HG02678 (cell line): ENCODE data around the gene HEBP2.
A peak's percentile ranks its signal among the peaks of the same experiment; 100 is the strongest.

ENCODE experiments used
- ATAC-seq: cut with Tn5 transposase; IDR thresholded peaks from one replicate; pipeline ENCODE4 v1.9.1; 2021; ENCODE audit warnings: mild to moderate bottlenecking, moderate library complexity; ENCODE audit not compliant: unreplicated experiment

Gene HEBP2

GRCh38 chr6:138451043-138451442, 47.0 kb downstream of the HEBP2 start:
- ATAC-seq, result no peak

- ATAC-seq, result peak; percentile 34
Observed at GRCh38 chr6:138454981-138455706, 51.1 kb downstream of the HEBP2 start.

- ATAC-seq, result peak; percentile 96
Observed at GRCh38 chr6:138455746-138456400, 51.9 kb downstream of the HEBP2 start.

- no peak for ATAC-seq
Observed at GRCh38 chr6:138456401-138456790, 52.4 kb downstream of the HEBP2 start.

- ATAC-seq, result no peak
Observed at GRCh38 chr6:138461647-138462046, 57.6 kb downstream of the HEBP2 start.

- ATAC-seq, result no peak
Observed at GRCh38 chr6:138464085-138464484, 60.1 kb downstream of the HEBP2 start.

GRCh38 chr6:138465007-138465645, 61.1 kb downstream of the HEBP2 start:
- no peak for ATAC-seq

GRCh38 chr6:138467901-138468300, 63.9 kb downstream of the HEBP2 start:
- no peak for ATAC-seq

- ATAC-seq, result no peak
Observed at GRCh38 chr6:138468320-138469015, 64.4 kb downstream of the HEBP2 start.
